Activated CD8-positive, alpha-beta memory T cell treated with anti-CD3 and anti-CD28 coated beads for 24 hours (primary cell): Measurements from ENCODE around the gene TMEM240.
"Not testable (repeated sequence)": the region's sequence is repeated elsewhere in the genome, so short reads cannot be mapped to it uniquely, and the experiment has no call there.

Experiments
- DNase-seq: peaks from one replicate; pipeline ENCODE4 v3.0.0-alpha.2; 2020

The TMEM240 gene

DNA sequence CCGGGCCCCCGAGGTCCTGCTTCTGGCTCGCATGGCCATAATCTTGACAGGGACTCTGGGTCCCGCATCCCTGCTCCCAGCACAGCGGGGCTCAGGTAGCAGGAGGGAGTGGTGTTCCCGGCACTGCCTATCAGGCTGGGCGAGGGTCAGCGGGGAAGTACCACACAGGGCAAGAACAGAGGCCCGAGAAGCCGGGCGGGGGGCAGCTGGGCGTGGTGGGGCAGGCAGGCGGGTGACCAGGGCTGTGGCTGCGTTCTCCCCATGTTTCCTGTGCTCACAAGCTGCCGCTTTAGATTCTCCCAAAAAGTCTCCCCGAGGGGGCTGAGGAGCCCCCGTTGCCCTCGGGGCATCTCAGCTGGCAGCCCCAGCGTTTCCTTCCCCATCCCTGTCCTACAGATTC lies 50.6 kb downstream of the TMEM240 start:
- DNase-seq = no peak

DNA sequence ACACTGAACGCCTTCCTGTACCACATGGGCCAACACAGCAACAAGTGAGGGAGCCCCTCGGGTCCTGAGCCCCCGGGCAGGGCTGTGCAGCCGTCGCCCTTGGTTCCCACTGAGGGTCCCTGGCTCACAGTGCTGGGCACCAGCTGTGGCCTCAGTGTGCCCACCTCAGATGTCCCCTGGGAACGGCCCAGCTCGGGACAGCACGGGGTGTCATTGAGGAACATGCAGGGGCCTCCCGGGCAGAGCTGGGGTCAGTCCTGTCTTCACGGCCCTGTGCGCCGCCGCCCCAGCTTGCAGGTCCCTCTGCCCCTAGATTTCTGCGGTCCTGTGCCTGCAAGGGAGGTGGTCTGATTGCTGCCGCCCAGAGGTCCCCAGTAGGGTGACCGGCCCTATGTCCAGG lies 51.2 kb downstream of the TMEM240 start:
- no peak for DNase-seq

DNA sequence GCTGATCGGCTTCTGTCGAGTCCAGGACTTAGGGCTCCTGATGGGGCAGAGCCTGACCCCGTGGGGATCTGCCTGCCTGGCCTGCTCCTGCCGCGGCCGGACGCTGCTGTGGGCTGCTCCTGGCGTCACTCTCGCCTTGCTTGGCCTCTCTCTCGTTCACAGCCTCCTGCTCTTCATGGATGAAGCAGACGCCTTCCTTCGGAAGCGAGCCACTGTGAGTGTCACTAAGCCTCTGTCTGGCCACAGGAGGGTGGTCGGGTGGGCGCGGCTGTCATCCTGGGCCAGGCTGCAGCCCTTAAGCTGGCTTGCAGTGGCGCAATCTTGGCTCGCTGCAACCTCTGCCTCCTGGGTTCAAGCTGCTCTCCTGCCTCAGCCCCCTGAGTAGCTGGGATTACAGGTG lies 52.7 kb downstream of the TMEM240 start:
- no peak for DNase-seq

DNA sequence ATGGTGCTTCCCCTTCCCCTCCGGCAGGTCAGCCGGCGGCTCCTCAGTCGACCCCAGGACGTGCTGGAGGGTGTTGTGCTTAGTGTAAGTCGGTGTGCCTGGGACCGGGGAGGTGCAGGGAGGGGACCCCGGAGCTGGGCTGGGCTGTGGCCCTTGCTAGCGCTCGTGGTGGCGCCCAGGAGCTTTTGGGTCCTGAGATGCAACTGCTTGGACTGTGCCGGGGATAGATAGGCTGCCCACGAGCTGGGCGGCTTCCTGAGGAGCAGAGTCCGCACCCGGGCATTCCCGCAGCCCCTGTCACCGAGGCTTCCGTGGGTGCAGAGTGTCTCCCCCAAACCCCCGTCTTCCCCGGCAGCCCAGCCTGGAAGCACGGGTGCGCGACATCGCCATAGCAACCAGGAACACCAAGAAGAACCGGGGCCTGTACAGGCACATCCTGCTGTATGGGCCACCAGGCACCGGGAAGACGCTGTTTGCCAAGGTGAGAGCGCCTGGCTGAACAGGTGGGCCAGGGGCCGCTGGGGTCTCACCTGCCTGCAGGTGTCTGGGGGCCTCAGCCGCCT lies 54.6 kb downstream of the TMEM240 start:
- DNase-seq = not testable (repeated sequence)

DNA sequence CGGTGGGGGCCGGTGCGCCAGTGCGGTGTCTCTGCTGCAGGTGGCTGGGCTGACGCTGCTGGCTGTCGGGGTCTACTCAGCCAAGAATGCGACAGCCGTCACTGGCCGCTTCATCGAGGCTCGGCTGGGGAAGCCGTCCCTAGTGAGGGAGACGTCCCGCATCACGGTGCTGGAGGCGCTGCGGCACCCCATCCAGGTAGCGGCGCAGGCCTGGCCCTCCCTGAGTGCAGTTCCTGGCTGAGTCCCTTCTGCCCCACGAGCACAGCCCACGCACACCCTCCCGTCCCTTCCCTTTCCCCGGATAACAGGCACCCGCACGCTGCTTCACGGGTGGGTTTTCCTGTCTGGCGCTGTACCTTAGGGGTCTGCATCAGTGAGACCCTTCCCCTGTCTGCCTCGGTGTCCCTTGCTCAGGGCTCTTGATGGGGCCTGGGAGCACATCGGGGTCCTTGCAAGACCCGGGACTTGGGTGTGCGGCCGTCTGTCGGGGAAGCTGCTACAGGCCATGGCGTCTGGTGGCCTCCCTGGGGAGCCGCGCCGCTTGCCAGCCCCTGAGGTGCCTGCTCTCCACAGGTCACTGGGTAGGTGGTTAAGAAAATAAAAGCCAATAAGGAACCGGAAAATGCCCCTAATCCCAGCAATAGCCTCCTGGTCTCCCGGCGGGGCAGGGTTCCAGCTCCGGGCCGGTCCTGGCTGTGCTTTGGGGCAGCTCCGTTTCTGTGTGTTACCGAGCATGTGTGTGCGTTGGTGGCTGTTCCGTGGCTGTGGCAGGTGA lies 55.3 kb downstream of the TMEM240 start:
- DNase-seq = not testable (repeated sequence)
